GM18873 (cell line): ENCODE data around the gene IGSF8.
"Not testable (repeated sequence)": the region's sequence is repeated elsewhere in the genome, so short reads cannot be mapped to it uniquely, and the experiment has no call there.

Experiments used
- ATAC-seq: cut with Tn5 transposase; IDR thresholded peaks from one replicate; pipeline ENCODE4 v1.9.1; 2021; ENCODE audit warnings: mild to moderate bottlenecking, moderate library complexity, moderate number of reproducible peaks; ENCODE audit not compliant: unreplicated experiment, low FRiP score

Gene IGSF8

GRCh38 chr1:160071289-160071688 is 27.1 kb downstream of the IGSF8 start:
- no peak for ATAC-seq

GRCh38 chr1:160070243-160071163 is 27.9 kb downstream of the IGSF8 start:
- no peak for ATAC-seq

- no peak for ATAC-seq
Observed at GRCh38 chr1:160069460-160070231, 28.8 kb downstream of the IGSF8 start, which contains the start of gene KCNJ10. Gene KCNJ10 (minus strand): TSS chr1:160070160. CDS start chr1:160042532, 27,628 bp downstream.

GRCh38 chr1:160068225-160068624 is 30.2 kb downstream of the IGSF8 start:
- ATAC-seq, result no peak

- no peak for ATAC-seq
Observed at GRCh38 chr1:160066829-160067745, 31.3 kb downstream of the IGSF8 start.

- ATAC-seq, result no peak
Observed at GRCh38 chr1:160064746-160065145, 33.7 kb downstream of the IGSF8 start.

GRCh38 chr1:160064164-160064563 is 34.3 kb downstream of the IGSF8 start:
- ATAC-seq, result no peak

GRCh38 chr1:160063176-160063575 is 35.2 kb downstream of the IGSF8 start:
- ATAC-seq, result no peak

GRCh38 chr1:160062230-160062532 is 36.2 kb downstream of the IGSF8 start:
- no peak for ATAC-seq

- ATAC-seq, result no peak
Observed at GRCh38 chr1:160061369-160062229, 36.8 kb downstream of the IGSF8 start.

- ATAC-seq, result no peak
Observed at GRCh38 chr1:160058087-160058486, 40.3 kb downstream of the IGSF8 start.

- no peak for ATAC-seq
Observed at GRCh38 chr1:160056648-160057169, 41.7 kb downstream of the IGSF8 start.

GRCh38 chr1:160053548-160054365 is 44.7 kb downstream of the IGSF8 start:
- ATAC-seq, result no peak

GRCh38 chr1:160052936-160053335 is 45.5 kb downstream of the IGSF8 start:
- no peak for ATAC-seq

GRCh38 chr1:160050619-160051018 is 47.8 kb downstream of the IGSF8 start:
- no peak for ATAC-seq

- not testable (repeated sequence) for ATAC-seq
Observed at GRCh38 chr1:160050182-160050581, 48.2 kb downstream of the IGSF8 start.

GRCh38 chr1:160049101-160049500 is 49.3 kb downstream of the IGSF8 start:
- ATAC-seq, result no peak

GRCh38 chr1:160048335-160048734 is 50.1 kb downstream of the IGSF8 start:
- no peak for ATAC-seq
